Right kidney (tissue), 1 donor: Measurements from ENCODE around the gene CAMTA1.
"Not testable (repeated sequence)": the region's sequence is repeated elsewhere in the genome, so short reads cannot be mapped to it uniquely, and the experiment has no call there.

Source experiments
- DNase-seq: peaks from one replicate; pipeline ENCODE4 v3.0.0-alpha.2; 2016

Gene CAMTA1

GRCh38 chr1:7153464-7153863 is 368.2 kb downstream of the CAMTA1 start:
- no peak for DNase-seq

GRCh38 chr1:7159116-7159781 is 374.0 kb downstream of the CAMTA1 start:
- no peak for DNase-seq

DNA sequence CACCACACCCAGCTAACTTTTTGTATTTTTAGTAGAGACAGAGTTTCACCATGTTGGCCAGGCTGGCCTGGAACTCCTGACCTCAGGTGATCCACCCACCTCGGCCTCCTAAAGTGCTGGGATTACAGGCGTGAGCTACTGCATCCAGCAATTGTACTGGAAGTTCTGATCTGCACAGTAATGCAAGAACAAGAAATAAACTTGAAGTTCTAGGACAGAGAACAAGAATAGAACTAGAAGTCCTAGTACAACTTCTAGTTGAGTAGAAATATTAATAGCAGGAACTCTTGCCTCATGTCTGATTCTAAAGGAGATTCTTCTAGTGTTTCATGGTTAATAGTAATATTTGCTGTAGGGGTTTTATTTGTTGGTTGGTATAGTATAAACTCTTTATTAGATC is 383.3 kb downstream of the CAMTA1 start:
- DNase-seq: not testable (repeated sequence)

DNA sequence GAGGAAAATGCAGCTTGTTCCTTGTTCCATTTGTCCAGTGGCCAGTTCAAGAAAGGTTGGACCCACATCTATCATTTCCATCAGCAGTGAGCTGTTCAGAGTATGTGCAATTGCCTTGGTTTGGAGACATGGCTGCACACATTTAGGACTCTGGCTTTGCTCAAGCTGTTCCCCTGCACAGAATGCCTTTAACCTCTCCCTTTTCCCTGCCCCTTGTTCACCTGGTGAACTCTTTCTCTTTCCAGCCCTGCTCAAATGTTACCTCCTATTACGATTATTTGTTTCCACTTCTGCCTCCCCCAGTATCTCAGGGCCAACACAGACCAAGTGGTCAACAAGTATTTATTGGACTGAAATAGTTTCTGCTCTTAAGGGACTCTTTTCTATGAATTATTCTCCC is 385.9 kb downstream of the CAMTA1 start:
- DNase-seq: no peak

DNA sequence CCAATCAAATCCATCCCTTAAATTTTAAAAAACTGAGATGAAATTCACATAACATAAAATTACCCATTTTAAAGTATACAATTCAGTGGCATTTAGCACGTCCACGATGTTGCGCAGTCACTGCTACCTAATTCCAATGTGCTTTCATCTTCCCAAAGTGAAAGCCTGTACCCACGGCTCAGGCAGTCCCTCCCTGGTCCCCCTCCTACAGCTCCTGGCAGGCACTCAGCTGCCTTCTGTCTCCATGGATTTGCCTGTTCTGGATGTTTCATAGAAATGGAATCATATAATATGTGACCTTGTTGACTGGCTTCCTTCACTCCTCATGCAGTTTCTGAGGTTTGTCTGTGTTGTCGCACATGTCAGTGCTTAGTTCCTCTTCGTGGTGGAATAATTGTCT is 386.3 kb downstream of the CAMTA1 start:
- no peak for DNase-seq

- DNase-seq: no peak
Observed at GRCh38 chr1:7172804-7173203, 387.6 kb downstream of the CAMTA1 start.

GRCh38 chr1:7174561-7174960 is 389.3 kb downstream of the CAMTA1 start:
- no peak for DNase-seq

- no peak for DNase-seq
Observed at GRCh38 chr1:7174980-7175906, 390.0 kb downstream of the CAMTA1 start.

GRCh38 chr1:7177021-7177420 is 391.8 kb downstream of the CAMTA1 start:
- DNase-seq: no peak

DNA sequence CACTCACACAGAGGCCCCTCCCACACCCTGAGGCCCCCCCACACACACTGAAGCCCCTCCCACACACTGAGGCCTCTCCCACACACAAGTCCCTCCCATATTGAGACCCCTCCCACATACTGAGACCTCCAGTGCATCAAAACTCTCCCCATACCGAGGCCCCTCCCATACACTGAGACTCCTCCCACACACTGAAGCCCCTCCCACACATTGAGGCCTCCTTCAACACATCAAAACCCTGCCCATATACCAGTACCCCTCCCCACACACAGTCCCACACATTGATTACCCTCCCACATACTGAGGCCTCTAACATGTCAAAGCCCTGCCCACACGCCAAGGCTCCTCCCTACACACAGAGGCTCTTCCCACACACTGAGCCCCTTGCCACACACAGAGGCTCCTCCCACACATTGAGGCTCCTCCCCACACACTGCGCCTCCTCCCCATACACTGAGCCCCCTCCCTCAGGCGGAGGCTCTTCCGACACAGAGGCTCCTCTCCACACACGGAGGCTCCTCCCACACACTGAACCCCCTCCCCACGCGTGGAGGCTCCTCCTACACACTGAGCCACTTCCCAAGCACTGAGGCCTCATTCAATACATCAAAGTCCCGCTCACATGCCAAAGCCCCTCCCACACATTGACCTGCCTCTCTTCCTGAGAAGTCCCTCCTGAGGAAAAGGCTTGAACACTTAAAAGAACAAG is 392.3 kb downstream of the CAMTA1 start:
- DNase-seq: no peak

DNA sequence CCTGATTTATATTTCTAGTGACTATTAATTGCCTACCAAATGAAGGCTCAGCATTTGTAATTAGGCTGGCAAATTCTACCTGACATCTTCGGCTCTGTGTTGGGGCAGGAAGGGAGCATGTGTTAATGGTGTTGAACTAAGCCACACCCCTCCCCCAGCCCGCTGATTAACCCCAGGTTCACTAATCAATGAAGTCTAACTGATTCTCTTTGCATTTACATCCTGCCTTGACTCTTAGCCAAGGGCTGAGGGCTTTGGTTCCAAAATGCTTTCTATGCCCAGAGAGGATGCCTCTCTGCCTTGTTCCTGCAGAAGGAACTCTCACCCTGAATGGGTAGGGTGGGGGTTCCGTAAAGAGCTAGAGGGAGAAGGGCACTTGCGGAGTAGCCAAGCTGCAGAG is 393.1 kb downstream of the CAMTA1 start:
- no peak for DNase-seq

DNA sequence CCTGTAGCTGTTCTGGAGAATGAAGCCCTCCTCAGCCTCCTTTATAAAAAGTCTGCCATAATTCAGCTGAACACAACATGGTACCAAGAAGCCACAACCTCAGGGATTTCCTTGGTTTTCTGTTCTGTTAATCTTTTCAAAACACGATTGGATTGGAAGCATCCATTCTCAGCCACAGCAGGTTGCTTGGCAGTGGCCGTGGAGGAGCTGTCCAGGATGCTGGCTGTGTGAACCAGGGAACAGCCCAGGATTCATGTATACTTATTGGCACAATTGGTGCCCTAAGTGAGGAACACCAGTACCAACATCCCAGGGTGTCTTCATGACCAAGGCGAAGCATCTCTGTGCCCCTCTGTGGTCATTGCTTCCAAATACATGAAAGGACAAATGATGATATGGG is 393.5 kb downstream of the CAMTA1 start:
- no peak for DNase-seq

GRCh38 chr1:7185721-7186120 is 400.5 kb downstream of the CAMTA1 start:
- no peak for DNase-seq

- DNase-seq: no peak
Observed at GRCh38 chr1:7186382-7187111, 401.3 kb downstream of the CAMTA1 start.

DNA sequence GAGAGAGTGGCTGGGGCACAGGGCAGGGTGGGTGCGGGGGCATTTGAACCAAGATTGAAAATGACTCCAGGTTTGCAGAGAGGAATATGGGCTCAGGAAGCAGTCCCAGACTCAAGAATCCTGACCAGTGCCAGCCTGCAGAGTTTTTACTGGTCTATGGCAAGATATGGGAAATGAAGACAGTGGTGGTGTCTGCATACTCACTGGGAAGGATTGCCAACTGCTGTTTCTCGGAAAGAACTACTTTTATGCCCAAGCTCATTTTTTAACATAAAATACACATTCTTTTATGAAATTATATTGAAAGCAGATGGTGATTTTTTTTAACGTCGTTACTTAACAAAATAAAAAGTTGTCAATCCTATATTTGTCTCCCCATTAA is 401.8 kb downstream of the CAMTA1 start:
- DNase-seq: no peak

- DNase-seq: no peak
Observed at GRCh38 chr1:7190261-7190660, 405.0 kb downstream of the CAMTA1 start.

DNA sequence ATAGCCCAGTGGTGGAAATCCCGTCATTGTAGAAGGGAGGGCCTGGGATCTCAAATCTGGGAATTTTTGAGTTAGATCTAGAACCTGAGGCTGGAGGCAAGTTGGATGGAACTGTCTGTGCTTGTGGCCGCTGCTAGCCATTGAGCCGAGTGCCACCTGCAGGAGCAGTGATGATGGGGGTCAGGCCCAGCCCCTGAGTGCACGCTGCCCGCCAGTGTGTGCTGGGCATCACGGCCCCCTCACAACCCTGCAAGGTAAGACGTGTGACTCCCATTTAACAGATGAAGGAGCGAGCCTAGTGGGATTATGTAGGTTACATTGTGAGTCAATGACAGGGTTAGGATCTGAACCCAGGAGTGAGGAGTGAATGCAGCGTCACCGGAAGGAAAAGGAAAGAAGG is 407.2 kb downstream of the CAMTA1 start:
- no peak for DNase-seq

DNA sequence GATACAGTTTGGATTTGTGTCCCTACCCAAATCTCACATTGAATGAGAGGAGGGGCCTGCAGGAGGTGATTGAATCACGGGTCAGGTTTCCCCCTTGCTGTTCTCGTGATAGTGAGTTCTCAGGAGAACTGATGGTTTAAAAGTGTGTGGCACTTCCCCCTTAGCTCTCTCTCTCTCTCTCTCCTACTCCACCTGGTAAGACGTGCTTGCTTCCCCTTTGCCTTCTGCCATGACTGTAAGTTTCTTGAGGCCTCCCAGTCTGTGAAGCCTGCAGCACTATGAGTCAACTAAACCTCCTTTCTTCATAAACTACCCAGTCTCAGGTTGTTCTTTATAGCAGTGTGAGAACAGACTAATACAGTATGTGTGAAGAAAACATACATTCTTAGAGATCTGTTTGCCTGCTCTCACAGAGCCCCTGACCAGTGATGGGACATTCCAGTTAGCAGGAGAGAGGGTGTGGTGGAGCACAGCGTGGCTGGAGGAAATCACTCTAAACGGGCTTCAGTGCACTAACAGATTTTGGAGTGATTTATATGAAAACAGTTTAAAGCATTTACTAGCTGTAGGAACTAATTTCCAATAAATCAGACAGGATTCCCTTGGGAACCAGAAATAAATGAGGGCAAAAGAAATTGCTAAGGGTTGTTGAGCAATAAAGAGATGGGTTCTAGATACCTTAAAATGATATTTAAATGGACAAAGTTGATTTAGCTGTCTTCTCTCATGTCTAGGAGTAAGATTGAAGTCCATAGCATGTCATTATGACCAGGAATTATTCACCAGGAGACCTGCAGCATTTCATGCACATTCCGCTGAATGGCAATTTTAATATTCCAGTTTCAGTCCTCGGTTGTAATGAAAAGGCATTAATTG is 411.0 kb downstream of the CAMTA1 start:
- no peak for DNase-seq

- DNase-seq: no peak
Observed at GRCh38 chr1:7198664-7199063, 413.4 kb downstream of the CAMTA1 start.

GRCh38 chr1:7199077-7199779 is 414.0 kb downstream of the CAMTA1 start:
- no peak for DNase-seq
